ENCODE measurements around the gene PATJ.

PATJ gene

GRCh38 chr1:62003777-62004176, 261.5 kb downstream of the PATJ start:
- no peak for TF ChIP-seq CTCF (conservative IDR thresholded peaks at IDR 0.05; ENCODE audit: low read depth, low read length)

DNA sequence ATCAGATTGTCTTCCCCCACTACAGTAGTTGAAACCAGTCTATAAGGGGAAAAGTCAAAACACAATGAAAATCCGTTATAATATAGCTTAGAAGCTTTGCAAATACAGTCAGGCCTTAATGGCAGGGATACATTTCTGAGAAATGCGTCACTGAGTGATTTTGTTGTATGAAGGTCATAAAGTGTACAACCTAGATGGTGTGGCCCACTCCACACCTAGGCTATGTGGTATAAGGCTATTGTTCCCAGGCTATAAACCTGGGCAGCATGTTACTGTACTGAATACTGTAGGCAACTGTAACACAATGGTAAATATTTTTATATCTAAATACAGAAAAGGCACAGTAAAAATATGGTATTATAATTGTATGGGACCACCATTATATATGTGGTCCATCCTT, 264.4 kb downstream of the PATJ start:
- DNase-seq (ENCODE audit: low read depth) = no peak
- no peak overlapping the region for H3K4me3 ChIP-seq (ENCODE audit: low read depth, low read length)
- no peak for TF ChIP-seq CTCF (conservative IDR thresholded peaks at IDR 0.05; ENCODE audit: low read depth, low read length)

More at GRCh38 chr1:62003777-62004176, 261.5 kb downstream of the PATJ start:
- DNase-seq (ENCODE audit: low read depth) = no peak
- H3K4me3 ChIP-seq (ENCODE audit: low read depth, low read length) = no peak overlapping the region

DNA sequence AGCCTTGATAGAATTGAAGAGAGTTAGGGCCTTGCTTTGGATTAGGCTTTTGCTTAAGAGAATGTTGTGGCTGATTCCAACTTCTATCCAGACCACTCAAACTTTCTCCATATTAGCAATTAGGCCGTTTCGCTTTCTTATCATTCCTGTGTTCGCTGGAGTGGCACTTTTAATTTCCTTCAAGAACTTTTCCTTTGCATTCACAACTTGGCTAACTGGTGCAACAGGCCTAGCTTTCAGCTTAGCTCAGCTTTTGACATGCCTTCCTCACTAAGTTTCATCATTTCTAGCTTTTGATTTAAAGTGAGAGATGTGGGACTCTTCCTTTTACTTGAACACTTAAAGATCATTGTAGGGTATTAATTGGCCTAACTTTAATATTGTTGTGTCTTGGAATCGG, 268.7 kb downstream of the PATJ start:
- H3K4me3 ChIP-seq (ENCODE audit: low read depth, low read length) = no peak overlapping the region
- DNase-seq (ENCODE audit: low read depth) = no peak
- no peak for TF ChIP-seq CTCF (conservative IDR thresholded peaks at IDR 0.05; ENCODE audit: low read depth, low read length)

- no peak for TF ChIP-seq CTCF (conservative IDR thresholded peaks at IDR 0.05; ENCODE audit: low read depth, low read length)
- no peak overlapping the region for H3K4me3 ChIP-seq (ENCODE audit: low read depth, low read length)
- no peak for DNase-seq (ENCODE audit: low read depth)
Observed at GRCh38 chr1:62012095-62012494, 269.8 kb downstream of the PATJ start.

GRCh38 chr1:62012836-62013235, 270.6 kb downstream of the PATJ start:
- TF ChIP-seq CTCF (conservative IDR thresholded peaks at IDR 0.05; ENCODE audit: low read depth, low read length) = no peak
- DNase-seq (ENCODE audit: low read depth) = no peak
- H3K4me3 ChIP-seq (ENCODE audit: low read depth, low read length) = no peak overlapping the region

DNA sequence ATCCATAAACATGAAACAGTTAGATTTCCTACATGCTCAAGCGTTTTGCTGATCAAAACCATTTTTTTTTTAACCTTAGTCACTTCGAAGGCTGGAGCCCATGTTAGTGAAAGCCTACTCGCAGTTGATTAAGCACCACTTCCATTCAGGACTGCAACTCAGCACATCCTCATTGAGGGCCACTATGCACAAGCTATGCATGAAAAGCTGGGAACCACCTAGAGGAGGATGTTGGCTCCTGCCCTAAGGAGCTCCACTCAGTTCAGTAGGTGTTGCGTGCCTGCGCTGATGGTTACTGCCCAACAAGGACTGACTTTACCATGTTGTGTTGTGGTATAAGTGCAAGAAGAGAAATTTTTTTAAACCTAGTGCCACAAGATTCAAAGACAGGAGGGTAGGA, 271.0 kb downstream of the PATJ start:
- DNase-seq (ENCODE audit: low read depth) = no peak
- TF ChIP-seq CTCF (conservative IDR thresholded peaks at IDR 0.05; ENCODE audit: low read depth, low read length) = no peak
- no peak overlapping the region for H3K4me3 ChIP-seq (ENCODE audit: low read depth, low read length)

- no peak overlapping the region for H3K4me3 ChIP-seq (ENCODE audit: low read depth, low read length)
- TF ChIP-seq CTCF (conservative IDR thresholded peaks at IDR 0.05; ENCODE audit: low read depth, low read length) = no peak
- no peak for DNase-seq (ENCODE audit: low read depth)
Observed at GRCh38 chr1:62022382-62022983, 280.2 kb downstream of the PATJ start.

Measured in choroid plexus epithelial cell (primary cell).